HG02642 (cell line): ENCODE measurements around the gene BEAN1.

Source experiments
- ATAC-seq: cut with Tn5 transposase; IDR thresholded peaks from one replicate; pipeline ENCODE4 v1.9.1; 2021; ENCODE audit warnings: mild to moderate bottlenecking; ENCODE audit not compliant: unreplicated experiment, poor library complexity

The BEAN1 gene

DNA sequence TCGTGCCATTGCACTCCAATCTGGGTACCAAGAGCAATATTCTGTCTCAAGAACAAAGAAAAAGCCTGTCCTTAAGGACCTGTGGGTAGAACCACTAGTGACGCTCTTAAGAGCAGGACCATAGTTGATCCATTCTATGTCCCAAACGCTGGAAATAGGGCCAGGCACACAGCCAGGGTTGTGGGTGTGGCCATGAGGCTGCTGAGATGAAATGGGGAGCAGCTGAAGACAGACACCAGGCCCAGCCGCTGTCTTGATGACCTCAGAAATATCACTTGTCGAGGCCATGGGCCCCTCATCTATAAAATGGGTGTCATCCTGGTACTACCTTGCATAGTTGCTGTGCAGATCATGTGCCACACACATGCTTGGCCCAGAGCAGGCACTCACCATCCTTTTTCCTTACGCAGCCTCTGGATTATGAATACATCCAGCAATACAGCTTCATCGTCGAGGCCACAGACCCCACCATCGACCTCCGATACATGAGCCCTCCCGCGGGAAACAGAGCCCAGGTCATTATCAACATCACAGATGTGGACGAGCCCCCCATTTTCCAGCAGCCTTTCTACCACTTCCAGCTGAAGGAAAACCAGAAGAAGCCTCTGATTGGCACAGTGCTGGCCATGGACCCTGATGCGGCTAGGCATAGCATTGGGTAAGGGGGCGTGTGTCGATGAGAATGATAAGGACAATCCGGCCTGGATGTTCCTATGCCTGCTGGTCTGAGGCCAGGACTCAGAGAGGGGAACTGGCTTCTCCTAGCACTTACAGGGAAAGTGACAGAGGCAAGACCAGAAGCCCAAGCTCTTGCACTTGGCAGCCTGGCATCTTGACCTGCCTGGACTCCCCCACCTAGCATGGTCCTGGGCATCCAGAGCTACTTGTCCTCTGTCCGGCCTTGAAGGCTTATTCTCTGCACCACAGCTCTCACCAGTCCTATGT is 35.1 kb upstream of the BEAN1 start:
- no peak for ATAC-seq

DNA sequence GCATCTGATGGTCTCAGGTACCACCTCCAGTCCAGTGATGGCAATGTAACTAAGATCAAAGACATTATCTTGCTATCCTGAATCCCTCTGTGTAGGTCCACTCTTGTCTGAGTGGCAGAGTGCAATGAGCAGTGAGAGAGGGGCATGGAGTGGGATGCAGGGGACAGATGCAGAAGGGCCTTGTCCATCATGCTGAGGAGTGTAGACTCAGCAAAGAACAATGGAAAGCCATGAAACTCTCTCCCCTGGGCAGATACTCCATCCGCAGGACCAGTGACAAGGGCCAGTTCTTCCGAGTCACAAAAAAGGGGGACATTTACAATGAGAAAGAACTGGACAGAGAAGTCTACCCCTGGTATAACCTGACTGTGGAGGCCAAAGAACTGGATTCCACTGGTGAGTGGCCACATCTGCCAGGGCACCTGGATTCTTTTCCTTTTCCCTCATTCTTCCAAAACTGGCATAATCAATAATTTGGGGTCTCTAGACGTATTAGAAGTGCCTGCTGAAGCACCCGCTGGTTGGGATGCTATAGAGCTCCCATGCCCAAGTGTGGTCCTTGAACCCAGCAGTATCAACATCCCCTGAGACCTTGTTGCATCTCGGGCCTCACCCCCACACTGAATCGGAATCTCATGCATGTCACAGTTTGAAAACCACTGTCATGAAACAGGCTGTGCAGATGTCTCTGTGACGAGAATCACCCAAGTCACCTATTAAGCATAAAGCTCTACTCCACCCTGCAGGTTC is 31.1 kb upstream of the BEAN1 start:
- no peak for ATAC-seq

DNA sequence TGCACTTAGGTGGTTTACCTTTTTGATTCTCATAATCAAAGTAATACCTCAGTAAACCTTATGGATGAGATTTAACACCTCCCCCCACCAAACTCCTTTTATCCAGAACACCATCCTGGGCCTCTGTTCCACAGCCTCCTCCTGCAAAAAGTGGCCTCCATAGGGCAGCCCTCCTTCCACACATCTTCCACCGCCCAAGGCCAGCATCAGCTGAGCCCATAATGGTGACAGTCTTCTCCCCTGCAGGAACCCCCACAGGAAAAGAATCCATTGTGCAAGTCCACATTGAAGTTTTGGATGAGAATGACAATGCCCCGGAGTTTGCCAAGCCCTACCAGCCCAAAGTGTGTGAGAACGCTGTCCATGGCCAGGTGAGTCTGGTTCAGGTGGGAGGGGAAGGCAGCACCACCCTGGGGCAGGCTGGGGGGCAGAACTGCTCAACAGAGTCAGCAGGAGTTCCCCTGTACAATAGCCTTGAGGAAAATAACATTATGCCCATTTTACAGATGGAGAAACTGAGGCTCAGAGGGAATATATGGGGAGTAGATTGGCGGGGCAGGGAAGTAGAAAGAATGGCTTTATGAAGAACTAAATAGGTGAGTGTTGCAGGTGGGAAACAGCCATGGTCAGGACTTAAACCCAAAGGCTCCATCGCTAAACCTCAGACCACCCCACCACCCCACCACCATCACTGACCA is 29.2 kb upstream of the BEAN1 start:
- ATAC-seq, result no peak

DNA sequence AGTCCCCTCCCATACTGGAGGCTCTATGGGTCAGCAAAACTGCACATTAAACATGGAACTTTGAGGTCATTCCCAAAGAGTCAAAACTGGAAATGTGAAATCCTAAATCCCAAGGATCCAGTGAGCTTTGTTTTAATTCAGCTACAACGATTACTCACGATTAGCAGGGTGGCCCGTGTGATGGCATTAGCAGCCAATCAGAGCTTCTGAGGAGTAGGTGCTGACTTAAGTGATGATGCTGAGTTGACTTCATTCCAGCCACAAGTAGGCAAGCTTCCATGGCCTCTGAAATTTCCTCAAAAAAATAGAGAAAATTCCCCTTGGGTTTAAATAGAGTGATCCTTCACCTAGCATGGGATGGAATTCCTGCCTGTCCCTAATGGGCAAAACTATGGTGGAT is 28.1 kb upstream of the BEAN1 start:
- ATAC-seq, result no peak

DNA sequence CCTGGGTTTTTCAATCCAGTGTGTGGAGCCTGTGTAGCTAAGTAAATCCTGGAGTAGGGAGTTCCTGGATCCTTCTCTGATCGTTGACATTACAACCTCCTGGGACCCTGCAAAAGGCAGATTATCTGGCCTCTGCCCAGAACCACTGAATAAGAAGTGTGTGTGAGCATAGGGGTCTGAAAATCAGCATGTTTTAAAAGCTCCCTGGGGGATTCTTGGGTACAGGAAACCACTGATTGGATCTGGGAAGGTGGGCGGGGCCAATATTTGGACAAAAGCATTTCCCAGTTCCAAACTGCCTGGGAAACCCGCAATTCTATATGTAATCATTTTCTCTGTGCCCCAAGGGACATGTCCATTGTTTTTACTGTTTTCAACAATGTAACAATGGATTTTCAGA is 27.2 kb upstream of the BEAN1 start:
- no peak for ATAC-seq

DNA sequence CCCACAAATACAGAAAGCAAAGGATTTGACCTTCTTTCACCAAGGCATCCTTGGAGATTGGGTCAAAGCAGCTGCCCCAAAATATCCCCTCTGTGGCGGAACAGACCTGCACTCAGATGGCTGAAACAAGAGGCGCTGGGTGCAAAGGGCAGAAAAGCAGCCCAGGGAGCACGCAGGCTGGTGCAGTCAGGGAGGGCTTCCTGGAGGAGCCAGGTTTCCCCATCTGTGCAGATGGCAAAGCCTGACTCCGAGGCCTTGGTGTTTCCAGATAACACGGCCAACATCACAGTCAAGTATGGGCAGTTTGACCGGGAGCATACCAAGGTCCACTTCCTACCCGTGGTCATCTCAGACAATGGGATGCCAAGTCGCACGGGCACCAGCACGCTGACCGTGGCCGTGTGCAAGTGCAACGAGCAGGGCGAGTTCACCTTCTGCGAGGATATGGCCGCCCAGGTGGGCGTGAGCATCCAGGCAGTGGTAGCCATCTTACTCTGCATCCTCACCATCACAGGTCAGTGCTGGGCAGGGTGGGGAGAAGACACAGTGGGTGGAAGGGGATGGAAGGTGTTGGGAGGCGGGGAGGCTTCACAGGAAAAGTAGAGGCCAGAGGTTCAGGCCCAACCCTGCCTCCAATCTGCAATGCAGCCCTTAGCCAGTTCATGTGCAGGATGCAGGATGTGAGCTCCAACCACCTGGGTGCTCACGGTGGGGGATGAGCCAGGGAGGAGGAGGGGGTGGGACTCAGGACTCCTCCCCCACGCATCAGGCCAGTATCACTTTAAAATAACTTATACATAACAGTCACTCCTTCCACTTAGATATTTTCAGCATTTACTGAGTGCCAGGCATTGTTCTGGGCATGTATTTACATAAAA is 26.4 kb upstream of the BEAN1 start:
- ATAC-seq, result no peak

DNA sequence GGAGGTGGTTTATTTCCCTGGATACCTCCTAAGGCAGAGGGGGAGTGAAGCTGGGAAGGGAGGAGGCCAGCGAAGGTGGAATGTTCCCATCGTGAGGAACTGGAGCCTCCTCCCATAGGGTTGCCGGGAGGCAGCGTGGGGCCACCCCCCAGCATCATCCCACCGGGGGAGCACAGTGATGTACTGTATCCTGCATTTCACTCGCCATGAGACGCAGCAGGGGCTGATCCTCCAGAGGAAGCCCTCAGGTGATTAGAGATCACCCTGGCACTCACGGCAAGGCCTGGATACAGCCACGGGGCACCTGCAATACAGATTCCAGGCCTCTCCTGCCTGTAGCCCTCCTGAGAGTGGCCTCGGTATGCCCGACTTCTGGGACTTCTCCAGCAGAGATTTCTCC is 25.5 kb upstream of the BEAN1 start:
- no peak for ATAC-seq

DNA sequence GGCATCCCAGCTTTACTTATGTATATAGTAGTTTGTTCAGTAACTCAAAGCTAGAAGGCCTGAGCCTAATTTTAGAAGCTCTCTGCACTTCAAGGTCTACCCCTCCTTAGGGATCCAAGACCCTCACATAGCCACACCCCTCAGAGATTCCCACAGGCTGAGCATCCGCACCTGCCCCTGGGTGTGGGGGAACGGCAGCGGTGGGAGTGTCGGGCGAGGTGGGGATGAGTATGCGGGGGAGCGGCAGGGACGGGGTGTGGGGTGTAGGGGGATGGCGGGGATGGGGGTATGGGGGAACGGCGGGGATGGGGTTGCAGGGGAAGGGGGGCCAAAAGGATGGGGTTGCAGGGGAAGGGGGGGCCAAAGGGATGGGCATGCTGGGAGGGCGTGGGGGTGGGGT is 24.9 kb upstream of the BEAN1 start:
- ATAC-seq, result no peak

DNA sequence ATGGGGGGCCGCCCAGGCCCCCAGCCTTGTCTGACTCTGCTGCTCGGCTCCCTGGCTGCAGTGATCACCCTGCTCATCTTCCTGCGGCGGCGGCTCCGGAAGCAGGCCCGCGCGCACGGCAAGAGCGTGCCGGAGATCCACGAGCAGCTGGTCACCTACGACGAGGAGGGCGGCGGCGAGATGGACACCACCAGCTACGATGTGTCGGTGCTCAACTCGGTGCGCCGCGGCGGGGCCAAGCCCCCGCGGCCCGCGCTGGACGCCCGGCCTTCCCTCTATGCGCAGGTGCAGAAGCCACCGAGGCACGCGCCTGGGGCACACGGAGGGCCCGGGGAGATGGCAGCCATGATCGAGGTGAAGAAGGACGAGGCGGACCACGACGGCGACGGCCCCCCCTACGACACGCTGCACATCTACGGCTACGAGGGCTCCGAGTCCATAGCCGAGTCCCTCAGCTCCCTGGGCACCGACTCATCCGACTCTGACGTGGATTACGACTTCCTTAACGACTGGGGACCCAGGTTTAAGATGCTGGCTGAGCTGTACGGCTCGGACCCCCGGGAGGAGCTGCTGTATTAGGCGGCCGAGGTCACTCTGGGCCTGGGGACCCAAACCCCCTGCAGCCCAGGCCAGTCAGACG is 24.4 kb upstream of the BEAN1 start:
- no peak for ATAC-seq

DNA sequence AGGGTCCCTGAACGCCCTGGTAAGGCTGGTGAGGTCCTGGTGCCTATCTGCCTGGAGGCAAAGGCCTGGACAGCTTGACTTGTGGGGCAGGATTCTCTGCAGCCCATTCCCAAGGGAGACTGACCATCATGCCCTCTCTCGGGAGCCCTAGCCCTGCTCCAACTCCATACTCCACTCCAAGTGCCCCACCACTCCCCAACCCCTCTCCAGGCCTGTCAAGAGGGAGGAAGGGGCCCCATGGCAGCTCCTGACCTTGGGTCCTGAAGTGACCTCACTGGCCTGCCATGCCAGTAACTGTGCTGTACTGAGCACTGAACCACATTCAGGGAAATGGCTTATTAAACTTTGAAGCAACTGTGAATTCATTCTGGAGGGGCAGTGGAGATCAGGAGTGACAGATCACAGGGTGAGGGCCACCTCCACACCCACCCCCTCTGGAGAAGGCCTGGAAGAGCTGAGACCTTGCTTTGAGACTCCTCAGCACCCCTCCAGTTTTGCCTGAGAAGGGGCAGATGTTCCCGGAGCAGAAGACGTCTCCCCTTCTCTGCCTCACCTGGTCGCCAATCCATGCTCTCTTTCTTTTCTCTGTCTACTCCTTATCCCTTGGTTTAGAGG is 23.5 kb upstream of the BEAN1 start:
- no peak for ATAC-seq

DNA sequence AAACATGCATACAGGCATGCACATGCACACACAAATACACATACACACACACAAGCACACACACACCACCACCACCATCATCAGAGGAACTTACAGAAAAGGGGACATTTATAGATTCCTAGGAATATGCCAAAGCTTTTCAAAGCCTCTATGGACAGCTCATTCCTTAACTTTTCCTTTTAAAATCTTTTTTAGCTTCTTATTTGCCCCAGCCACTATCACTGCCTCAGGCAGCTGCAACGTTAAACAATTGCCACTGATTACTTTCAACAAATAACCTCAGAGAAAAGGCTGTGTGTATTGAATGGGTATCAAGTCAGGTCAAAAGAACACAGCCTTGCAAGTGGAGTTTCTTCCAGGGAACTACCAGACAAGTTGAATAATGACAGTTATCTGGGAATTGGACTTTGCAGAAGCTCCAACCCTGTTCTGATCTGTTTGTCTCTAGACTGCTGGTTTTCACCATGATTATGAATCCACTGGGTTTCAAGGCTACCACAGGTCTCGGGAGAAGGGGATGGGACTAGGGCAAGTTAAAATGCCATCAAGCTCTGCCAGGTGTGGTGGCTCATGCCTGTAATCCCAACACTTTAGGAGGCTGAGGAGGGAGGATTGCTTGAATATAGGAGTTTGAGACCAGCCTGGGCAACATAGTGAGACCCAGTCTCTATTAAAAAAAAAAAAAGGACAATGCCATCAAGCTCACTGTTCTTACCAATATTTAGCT is 21.9 kb upstream of the BEAN1 start:
- ATAC-seq, result no peak

DNA sequence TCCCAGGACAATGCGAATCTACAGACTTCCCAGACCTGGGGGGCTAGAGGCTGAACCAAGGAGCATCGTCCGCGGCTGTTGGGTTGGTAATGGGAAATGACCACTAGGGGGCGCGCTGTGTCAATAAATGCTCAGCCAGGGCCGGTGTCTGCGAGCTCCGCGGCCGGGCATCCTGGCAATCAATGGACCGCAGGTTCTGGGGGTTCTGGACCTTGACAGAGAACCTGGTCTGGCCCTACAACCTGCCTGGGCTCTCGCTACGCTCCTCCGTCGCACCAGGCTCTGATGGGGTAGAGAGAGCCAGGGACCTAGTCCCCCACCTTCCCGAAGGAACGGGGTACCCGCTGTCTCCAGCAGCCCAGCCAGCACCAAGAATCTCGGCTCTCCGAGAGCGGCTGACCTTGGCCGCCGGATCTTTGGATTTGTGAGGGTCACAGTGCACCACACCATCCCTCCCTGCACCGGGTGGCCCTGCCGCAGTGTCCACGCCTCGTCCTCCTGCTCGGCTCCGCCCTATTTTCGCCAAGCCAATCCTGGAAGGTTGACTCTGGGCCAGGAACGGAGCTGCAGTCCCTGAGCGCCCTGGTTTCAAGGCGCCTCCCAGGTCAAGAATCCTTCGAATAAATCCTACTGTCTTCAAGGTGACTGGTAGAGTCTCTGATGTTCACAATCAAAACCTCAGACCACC is 20.4 kb upstream of the BEAN1 start:
- peak; percentile 87 for ATAC-seq

DNA sequence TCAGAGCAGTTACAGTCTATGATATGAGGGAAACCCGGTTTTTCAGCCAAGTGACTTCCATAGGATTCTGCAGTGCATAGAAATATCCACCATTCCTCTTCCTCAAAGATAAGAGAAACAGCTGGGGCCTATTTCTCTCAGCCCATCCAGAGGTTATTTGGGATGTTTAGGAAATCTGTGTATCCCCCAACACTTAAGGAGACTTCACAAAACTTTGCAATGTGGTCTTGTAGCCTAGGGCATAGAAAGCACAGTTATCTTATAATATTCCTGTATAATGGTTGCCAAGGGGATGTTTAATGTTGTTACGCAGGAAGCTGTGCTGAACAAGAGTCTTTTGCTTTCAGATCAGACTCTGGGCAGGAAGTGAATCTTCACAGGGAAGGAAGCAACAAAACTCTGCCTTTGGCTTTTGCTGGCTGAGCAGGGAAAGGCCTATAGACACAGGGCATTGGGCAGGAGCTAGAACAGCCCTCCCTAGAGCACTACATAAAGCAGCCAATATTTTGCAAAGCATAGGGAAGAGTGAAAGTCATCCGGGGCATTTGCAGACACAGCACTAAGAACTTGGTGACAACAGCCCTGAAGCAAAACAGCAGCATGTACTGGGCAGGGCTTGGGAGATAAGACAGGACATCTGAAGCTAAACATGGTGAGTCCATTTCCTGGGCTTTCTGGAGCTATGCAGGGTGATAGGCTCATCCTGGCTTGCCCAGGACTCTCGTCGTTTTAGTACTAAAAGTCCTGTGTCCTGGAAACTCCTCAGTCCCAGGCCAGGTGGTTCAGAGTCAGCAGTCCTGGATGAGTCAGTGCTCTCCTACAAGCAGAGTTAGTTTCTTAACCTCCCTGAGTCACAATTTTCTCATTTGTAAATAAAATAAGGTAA is 18.7 kb upstream of the BEAN1 start:
- ATAC-seq, result no peak

DNA sequence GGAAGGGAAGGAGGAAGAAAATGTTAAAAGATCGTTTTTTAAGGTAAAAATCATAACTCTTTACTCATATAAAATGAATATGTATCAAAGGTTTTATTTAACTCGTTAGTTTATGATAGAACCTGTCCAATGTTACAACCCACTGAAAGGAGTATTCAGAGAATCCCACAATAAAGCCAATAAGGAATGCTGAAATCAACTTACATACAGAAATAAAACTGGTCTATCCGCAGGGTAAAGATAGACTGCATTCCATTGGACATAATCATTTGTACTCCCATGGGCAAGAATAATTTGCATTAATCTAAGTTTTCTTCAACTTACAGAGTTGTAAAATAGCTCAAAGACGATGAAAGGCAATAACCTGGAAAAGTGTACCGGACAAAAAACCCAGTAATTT is 17.9 kb upstream of the BEAN1 start:
- ATAC-seq, result no peak

DNA sequence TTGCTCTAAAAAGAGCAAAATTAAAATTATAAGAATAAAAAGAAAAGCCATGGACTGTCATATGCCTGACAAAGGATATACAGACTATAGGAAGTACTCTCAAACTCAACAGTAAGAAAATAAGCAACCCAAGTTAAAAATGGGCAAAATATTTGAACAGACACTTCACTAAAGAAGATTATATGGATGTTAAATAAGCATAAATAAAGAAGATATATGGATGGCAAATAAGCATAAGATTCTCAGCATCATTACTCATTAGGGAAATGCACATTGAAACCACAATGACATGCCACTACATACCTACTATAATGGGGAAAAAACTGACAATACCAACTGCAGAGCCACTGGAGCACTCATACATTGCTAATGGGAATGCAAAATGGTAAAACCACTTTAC is 14.9 kb upstream of the BEAN1 start:
- ATAC-seq, result no peak

DNA sequence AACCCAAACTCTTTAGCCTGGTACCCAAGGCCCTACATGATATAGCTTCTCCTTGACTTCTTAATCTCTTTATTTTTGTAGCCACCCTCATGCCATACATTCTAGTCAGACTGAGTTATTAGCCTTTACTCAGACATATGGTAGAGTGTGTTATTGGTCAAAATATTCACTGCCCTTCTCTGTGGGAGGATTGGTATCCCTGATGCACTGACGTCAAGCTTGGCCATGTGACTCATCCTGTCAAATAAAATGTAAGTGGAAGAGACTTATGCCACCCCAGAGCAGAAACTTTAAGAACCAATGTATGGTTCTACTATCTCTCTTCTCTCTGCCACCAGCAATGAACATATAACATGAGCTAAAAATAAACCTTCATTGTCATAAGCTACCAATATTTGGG is 12.2 kb upstream of the BEAN1 start:
- ATAC-seq, result no peak

DNA sequence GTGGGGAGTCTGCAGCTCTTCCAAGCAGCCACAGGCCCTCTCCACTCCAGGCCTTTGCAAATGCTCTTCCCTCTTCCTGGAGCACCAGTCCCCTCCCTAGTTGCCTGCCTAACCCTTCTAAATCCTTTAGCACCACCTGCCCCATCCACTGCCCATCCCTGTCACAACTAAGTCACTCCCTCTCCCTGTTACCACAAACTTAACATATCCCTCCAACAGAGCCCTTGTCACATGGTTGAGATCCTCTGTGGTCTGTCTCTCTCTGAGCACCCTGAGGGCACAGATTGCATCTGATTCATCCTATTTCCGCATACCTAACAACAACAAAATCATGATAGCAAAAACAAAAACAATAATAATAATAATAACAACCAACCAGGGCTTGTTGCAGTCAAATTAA is 11.0 kb upstream of the BEAN1 start:
- ATAC-seq, result no peak
